Measurements from ENCODE around the gene CKS1B.

Gene CKS1B

DNA sequence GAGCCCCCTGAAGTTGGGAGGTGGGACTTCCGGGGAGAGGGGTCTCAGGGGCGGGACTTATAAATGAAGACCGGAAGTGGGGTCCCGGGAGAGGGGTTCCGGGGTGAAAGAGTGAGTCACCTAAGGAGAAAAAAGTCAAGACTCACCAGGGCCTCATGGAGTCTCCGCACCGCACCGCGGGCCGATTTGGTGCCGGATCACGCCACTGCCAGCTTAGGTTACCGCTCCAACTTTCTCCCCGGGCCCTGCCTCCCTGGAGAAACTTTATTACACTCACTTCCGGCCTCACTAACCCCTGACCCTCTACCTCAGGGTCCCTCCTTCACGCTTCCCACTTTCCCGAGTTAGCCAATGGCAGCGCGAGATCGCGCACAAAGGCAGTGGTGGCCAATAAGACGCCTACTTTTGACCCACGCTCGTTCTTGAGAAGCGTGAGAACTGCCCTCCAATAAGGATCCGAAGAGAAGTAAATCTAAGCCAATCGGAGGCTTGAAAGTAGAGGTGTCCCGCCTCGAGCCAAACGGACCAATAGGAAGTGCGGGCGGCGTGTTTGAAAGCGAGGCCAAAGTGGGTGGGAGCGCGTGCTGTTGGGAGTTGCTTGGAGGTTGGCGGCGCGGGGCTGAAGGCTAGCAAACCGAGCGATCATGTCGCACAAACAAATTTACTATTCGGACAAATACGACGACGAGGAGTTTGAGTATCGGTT, at the start of gene CKS1B:
CKS1B (plus strand) TSS at position 580 of the 706 bp plus-strand sequence; CDS start at position 645, 65 bp downstream.
- TF ChIP-seq NFIC (IDR thresholded peaks at IDR 0.05), result peak; percentile 35; the same call in 1 of the 2 replicates
- TF ChIP-seq TCF12 (IDR thresholded peaks at IDR 0.05; ENCODE audit: low read depth), result no peak; the same call in 1 of the 2 replicates
- TF ChIP-seq, protein P1, sequence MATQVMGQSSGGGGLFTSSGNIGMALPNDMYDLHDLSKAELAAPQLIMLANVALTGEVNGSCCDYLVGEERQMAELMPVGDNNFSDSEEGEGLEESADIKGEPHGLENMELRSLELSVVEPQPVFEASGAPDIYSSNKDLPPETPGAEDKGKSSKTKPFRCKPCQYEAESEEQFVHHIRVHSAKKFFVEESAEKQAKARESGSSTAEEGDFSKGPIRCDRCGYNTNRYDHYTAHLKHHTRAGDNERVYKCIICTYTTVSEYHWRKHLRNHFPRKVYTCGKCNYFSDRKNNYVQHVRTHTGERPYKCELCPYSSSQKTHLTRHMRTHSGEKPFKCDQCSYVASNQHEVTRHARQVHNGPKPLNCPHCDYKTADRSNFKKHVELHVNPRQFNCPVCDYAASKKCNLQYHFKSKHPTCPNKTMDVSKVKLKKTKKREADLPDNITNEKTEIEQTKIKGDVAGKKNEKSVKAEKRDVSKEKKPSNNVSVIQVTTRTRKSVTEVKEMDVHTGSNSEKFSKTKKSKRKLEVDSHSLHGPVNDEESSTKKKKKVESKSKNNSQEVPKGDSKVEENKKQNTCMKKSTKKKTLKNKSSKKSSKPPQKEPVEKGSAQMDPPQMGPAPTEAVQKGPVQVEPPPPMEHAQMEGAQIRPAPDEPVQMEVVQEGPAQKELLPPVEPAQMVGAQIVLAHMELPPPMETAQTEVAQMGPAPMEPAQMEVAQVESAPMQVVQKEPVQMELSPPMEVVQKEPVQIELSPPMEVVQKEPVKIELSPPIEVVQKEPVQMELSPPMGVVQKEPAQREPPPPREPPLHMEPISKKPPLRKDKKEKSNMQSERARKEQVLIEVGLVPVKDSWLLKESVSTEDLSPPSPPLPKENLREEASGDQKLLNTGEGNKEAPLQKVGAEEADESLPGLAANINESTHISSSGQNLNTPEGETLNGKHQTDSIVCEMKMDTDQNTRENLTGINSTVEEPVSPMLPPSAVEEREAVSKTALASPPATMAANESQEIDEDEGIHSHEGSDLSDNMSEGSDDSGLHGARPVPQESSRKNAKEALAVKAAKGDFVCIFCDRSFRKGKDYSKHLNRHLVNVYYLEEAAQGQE (IDR thresholded peaks at IDR 0.05; ENCODE audit: low read depth), result no peak
- TF ChIP-seq TEAD4 (IDR thresholded peaks at IDR 0.05), result no peak
- TF ChIP-seq TAF1 (IDR thresholded peaks at IDR 0.05; ENCODE audit: low read depth), result peak; percentile 72
- peak; percentile 99 for TF ChIP-seq ZBTB7A (IDR thresholded peaks at IDR 0.05; ENCODE audit: low read depth)
- TF ChIP-seq YY1 (IDR thresholded peaks at IDR 0.05; ENCODE audit: low read depth), result no peak
- TF ChIP-seq FOXM1 (IDR thresholded peaks at IDR 0.05; ENCODE audit: borderline replicate concordance, low read depth), result no peak; the same call in none of the 2 replicates
- TF ChIP-seq RAD21 (IDR thresholded peaks at IDR 0.05; ENCODE audit: low read depth), result no peak
- TF ChIP-seq CREB1 (IDR thresholded peaks at IDR 0.05; ENCODE audit: low read depth), result peak; percentile 54; the same call in 1 of the 2 replicates
- TF ChIP-seq, protein P2, sequence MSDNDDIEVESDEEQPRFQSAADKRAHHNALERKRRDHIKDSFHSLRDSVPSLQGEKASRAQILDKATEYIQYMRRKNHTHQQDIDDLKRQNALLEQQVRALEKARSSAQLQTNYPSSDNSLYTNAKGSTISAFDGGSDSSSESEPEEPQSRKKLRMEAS (IDR thresholded peaks at IDR 0.05), result peak; percentile 97
- no peak for TF ChIP-seq EGR1 (IDR thresholded peaks at IDR 0.05)
- TF ChIP-seq CEBPB (IDR thresholded peaks at IDR 0.05), result no peak
- TF ChIP-seq, protein P3, sequence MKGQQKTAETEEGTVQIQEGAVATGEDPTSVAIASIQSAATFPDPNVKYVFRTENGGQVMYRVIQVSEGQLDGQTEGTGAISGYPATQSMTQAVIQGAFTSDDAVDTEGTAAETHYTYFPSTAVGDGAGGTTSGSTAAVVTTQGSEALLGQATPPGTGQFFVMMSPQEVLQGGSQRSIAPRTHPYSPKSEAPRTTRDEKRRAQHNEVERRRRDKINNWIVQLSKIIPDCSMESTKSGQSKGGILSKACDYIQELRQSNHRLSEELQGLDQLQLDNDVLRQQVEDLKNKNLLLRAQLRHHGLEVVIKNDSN (IDR thresholded peaks at IDR 0.05), result no peak

DNA sequence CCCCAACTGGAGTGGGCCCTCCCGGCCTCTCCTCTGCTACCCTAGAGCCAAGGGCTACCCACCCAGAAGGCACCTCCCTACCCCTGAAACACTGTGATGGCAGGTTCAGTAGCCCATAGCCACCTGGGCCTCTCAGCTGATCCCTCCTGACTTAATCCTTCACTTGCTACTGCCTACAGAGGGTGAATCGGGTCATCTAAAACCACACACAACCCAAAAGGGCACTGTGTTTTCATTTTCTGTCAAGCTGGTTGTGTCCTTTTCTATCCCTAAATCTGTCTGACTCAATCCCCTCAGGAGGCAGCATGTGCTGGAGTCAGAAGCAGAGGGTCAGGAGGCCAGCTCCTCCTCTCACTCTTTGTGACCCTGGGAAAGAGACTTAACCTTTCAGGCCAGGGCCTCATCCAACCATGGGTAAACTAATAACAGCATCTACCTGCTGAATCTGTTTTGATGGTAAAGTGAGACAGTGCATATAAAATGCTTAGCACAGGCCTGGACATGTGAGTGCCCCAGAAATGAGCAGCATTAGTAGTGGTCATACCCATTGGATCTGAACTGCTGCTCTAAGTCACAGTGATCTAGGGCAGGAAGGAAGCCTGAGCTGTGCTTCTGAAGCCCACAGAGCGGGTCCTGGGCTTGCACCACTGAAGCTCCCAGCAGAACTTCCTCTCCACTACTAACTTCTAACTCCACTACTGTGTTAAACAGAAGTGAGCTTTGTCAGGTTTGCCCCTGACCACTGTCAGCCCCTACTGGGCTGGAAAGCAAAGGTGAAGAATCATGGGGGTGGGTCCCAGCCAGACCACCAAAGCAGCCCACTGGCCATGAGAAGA, 48.9 kb upstream of the CKS1B start:
- TF ChIP-seq TCF12 (IDR thresholded peaks at IDR 0.05; ENCODE audit: low read depth) (no peak), CEBPB (IDR thresholded peaks at IDR 0.05) (no peak), CREB1 (IDR thresholded peaks at IDR 0.05; ENCODE audit: low read depth) (no peak), TEAD4 (IDR thresholded peaks at IDR 0.05) (no peak), TAF1 (IDR thresholded peaks at IDR 0.05; ENCODE audit: low read depth) (no peak), YY1 (IDR thresholded peaks at IDR 0.05; ENCODE audit: low read depth) (no peak), FOXM1 (IDR thresholded peaks at IDR 0.05; ENCODE audit: borderline replicate concordance, low read depth) (no peak), ZBTB7A (IDR thresholded peaks at IDR 0.05; ENCODE audit: low read depth) (no peak), EP300 (IDR thresholded peaks at IDR 0.05; ENCODE audit: borderline replicate concordance) (no peak), NFIC (IDR thresholded peaks at IDR 0.05) (no peak), EGR1 (IDR thresholded peaks at IDR 0.05) (no peak)
- TF ChIP-seq, protein P3 (IDR thresholded peaks at IDR 0.05), result no peak
- TF ChIP-seq, protein P1 (IDR thresholded peaks at IDR 0.05; ENCODE audit: low read depth), result no peak

DNA sequence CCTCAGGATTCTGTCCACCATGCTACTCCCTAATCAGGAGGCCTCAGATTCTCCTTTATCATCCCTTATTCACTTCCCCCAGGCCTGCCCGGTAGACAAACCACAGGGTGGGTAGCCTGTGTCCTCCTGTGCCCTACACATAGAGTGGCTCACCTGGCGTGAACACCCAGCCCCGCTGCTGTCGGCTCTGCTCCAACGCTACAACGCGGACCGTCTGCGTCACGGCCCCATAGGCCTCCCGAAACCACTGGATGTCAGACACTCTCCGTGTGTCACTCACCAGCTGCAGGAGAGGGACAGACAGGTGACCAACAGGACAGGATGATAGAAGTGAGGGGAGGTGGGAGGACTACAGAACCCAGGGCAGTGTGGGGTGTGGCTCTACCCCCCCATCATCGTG, 48.3 kb upstream of the CKS1B start:
- TF ChIP-seq CEBPB (IDR thresholded peaks at IDR 0.05), result no peak
- no peak for TF ChIP-seq TCF12 (IDR thresholded peaks at IDR 0.05; ENCODE audit: low read depth)
- no peak for TF ChIP-seq NFIC (IDR thresholded peaks at IDR 0.05)
- TF ChIP-seq, protein P2 (IDR thresholded peaks at IDR 0.05), result no peak
- TF ChIP-seq, protein P3 (IDR thresholded peaks at IDR 0.05), result no peak
- TF ChIP-seq EP300 (IDR thresholded peaks at IDR 0.05; ENCODE audit: borderline replicate concordance), result no peak
- TF ChIP-seq EGR1 (IDR thresholded peaks at IDR 0.05), result no peak
- no peak for TF ChIP-seq TAF1 (IDR thresholded peaks at IDR 0.05; ENCODE audit: low read depth)

DNA sequence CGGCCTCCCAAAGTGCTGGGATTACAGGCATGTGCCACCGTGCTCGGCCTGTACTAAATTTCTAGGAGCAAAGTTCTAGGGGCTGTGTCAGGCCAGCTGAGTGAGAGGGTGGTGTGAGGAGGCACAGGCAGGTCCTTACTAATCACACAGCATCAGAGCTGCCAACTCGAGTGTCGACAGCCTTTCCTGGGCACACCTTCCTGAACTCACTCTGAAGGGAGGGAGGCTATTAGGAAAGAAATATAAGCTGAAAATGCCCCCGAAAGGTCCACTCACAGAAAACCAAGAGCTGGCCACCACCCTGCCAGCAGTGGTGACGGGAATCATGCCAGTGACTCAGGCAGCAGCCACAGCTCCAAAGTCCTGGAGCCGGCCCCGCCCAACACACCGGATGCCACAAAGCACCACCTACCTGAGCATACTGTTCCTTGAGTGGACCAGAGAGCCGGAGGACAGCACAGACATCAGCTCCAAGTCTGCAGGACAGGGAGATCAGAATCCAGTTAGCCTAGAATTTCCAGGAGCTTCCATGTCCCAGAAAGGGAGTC, 42.5 kb upstream of the CKS1B start:
- TF ChIP-seq TAF1 (IDR thresholded peaks at IDR 0.05; ENCODE audit: low read depth), result no peak
